GM03348 (cell line): ENCODE measurements around the gene OBSL1.
A peak's percentile ranks its signal among the peaks of the same experiment; 100 is the strongest.

Experiments
- DNase-seq: peaks from one replicate; pipeline ENCODE4 v3.0.0; 2012; ENCODE audit warnings: low spot score

OBSL1 gene

GRCh38 chr2:219565130-219566080, 5.9 kb downstream of the OBSL1 start:
- no peak for DNase-seq

- no peak for DNase-seq
Observed at GRCh38 chr2:219563271-219563928, 7.9 kb downstream of the OBSL1 start.

GRCh38 chr2:219562049-219563020, 9.0 kb downstream of the OBSL1 start:
- DNase-seq, result no peak

- no peak for DNase-seq
Observed at GRCh38 chr2:219561179-219562048, 9.9 kb downstream of the OBSL1 start.

- no peak for DNase-seq
Observed at GRCh38 chr2:219560893-219561178, 10.5 kb downstream of the OBSL1 start.

GRCh38 chr2:219560037-219560892, 11.1 kb downstream of the OBSL1 start:
- DNase-seq, result peak; percentile 74

- no peak for DNase-seq
Observed at GRCh38 chr2:219559156-219559915, 12.0 kb downstream of the OBSL1 start.

GRCh38 chr2:219557791-219558785, 13.3 kb downstream of the OBSL1 start:
- DNase-seq, result no peak

GRCh38 chr2:219557320-219557719, 14.0 kb downstream of the OBSL1 start:
- DNase-seq, result no peak

GRCh38 chr2:219556413-219556812, 14.9 kb downstream of the OBSL1 start:
- no peak for DNase-seq

- DNase-seq, result no peak
Observed at GRCh38 chr2:219555956-219556355, 15.4 kb downstream of the OBSL1 start.

- DNase-seq, result no peak
Observed at GRCh38 chr2:219554350-219554749, 17.0 kb downstream of the OBSL1 start.

GRCh38 chr2:219553463-219553963, 17.8 kb downstream of the OBSL1 start:
- no peak for DNase-seq

- no peak for DNase-seq
Observed at GRCh38 chr2:219553168-219553417, 18.2 kb downstream of the OBSL1 start.

- peak; percentile 96 for DNase-seq
Observed at GRCh38 chr2:219552382-219553167, 18.8 kb downstream of the OBSL1 start.

GRCh38 chr2:219551441-219552381, 19.6 kb downstream of the OBSL1 start:
- peak; percentile 54 for DNase-seq
